NCI-H146 treated with DMSO at 0.1 percent for 48 hours (cell line): ENCODE results near the gene ZC3HAV1.
A peak's percentile ranks its signal among the peaks of the same experiment; 100 is the strongest.
"Not testable (repeated sequence)": the region's sequence is repeated elsewhere in the genome, so short reads cannot be mapped to it uniquely, and the experiment has no call there.

Source experiments
- DNase-seq: peaks from one replicate; lab custom pipeline; 2025; ENCODE audit not compliant: unreplicated experiment; lab: John Stamatoyannopoulos, UW

ZC3HAV1 gene

DNA sequence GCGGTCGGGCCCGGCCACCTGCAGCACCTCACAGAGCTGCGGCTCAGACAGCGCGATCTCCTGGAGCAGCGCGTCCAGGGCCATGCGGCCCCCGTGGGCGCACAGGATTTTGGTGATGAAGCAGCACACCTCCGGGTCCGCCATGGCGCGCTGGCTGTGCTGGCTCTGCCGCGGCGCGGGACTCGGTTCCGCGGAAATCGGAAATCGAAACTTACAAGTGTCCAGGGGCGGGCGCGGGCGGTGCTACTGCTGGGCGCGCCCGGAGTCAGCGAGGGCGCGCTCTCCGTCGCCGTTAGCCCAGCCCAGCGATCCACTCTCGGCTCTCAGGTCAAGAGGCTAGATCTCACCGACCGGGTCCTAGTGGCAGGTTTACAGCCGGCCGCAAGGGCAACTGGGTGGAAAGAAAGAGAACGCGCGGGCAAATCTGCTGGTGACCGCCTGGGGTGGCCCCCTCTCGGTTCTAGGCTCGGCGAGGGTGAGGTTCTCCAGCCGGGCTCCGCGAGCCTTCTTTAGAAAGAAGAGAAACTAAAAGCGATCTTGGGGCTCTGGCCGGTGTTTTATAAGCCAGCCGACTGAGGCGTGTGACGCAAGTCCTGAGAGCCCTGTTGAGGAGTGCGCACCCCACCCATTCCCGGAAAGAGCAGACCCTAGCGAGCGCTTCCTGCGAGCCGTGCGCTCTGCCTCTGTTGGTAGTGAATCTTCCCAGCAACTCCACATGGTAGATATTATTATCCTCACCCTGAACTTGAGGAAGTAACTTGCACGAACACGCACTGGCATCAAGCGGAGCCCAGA is at the start of gene ZC3HAV1:
Gene ZC3HAV1, minus strand, starts transcription at position 533 of the 795 bp plus-strand sequence. Its CDS starts 389 bp downstream, at position 144.
- peak; percentile 56 for DNase-seq

GRCh38 chr7:139153832-139154231 is 44.3 kb upstream of the ZC3HAV1 start:
- no peak for DNase-seq

DNA sequence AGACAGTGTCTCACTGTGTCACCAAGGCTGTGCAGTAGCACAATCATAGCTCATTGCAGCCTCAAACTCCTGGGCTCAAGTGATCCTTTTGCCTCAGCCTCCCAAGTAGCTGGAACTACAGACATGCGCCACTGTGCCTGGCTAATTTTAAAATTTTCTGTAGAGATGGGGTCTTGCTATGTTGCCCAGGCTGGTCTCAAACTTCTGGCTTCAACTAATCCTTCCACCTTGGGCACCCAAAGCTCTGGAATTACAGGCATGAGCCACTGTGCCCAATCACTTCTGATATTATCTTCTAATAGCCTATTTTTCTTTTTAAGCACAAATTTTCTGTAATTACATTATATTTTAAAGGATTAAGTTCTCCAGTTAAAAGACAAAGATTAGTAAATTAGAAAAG is 42.6 kb upstream of the ZC3HAV1 start:
- no peak for DNase-seq

DNA sequence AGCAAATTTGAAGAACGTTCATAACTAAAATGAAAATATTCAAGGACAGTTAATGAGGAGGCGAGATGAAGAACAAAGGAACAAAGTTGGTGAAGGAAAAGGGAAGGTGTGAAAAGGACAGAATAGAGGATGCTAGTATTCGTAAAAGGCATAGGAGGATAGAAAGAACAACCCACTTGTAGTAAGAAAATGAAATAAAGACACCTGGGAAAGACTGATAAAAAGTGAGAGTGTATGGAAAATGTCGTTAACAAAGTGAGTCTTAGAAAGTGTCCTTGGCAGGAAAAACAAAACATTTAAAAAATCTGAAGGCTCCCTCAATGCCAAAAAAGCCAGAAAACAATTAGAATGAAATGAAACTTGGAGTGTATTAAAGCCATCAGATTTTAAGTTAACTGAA is 29.6 kb upstream of the ZC3HAV1 start:
- no peak for DNase-seq

DNA sequence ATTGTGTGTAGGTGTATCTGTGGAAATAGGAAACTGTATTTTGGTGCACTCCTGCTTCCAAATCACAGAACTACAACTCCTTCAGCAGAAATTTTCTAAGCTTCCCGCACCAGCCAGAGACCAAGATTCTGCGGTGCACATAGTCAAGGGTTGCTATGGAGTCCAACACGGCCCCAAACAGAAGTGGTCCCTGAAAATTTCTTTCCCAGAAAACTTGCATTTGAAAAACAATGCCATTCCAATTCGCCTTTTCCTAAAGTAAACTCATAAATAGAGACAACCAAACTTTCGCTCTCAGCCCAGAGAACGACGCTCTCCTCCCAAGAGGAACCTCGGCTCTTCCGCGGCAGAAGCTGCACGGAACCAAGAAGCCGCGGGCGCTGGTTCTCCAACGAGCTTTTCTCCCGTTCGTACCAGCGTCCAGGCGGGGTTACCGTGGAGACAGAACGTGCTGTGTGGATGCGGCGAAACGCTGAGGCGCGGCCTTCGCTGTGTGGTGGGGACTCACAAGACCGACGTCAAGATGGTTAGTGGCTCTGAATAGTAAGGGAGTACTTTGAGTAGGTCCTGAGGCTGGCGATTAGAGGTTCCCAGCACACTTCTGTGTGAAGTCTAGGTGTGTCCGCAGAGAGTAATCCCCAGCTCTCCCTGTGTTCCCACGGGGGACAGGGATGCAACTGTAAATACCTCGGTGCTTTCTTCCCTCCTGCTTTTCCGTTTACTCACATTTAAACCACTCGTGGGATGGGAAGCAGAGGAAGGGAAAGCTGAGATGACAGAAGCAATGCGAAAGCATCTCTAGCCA is 24.0 kb upstream of the ZC3HAV1 start:
- DNase-seq: peak; percentile 81

DNA sequence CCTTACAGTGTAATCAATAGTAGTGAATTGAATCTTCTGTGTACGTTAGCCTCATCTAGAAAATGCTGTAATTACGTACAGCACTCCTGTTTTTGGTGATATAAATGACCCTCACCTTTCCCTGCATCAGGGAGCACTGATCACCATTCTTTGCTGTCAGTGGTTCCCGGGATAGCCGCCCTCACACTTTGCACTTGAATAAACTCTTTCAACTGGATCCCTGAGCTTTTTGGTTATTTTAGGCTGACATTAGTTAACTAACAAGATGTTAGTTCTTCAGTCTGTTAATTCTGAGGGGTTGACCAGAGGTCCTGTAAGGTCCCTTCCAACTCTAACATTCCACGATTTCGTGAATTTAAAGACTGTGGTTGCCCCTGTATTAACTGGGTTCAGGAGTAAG is 23.4 kb upstream of the ZC3HAV1 start:
- DNase-seq: no peak

GRCh38 chr7:139131601-139132041 is 22.1 kb upstream of the ZC3HAV1 start:
- DNase-seq: no peak

DNA sequence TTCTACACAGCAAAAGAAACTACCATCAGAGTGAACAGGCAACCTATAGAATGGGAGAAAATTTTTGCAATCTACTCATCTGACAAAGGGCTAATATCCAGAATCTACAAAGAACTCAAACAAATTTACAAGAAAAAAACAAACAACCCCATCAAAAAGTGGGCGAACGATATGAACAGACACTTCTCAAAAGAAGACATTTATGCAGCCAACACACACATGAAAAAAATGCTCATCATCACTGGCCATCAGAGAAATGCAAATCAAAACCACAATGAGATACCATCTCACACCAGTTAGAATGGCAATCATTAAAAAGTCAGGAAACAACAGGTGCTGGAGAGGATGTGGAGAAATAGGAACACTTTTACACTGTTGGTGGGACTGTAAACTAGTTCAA is 20.3 kb upstream of the ZC3HAV1 start:
- DNase-seq: not testable (repeated sequence)

DNA sequence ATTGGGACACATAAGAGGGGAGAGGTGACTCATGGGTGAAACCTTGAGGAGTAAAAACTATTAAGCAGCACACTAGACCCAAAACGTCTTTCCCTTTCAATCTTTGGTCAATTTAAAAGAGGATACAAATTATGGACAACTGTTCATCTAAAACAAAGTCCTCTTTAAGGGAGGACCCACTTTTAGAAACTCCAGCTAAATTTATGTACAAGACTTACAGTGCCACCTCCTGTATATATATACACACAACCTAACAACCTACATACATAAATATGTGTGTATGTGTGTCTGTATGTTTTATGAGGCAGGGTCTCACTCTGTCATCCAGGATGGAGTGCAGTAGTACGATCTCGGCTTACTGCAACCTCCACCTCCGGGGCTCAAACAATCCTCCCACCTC is 18.1 kb upstream of the ZC3HAV1 start:
- DNase-seq: no peak

GRCh38 chr7:139125657-139126056 is 16.1 kb upstream of the ZC3HAV1 start:
- no peak for DNase-seq

- not testable (repeated sequence) for DNase-seq
Measured at GRCh38 chr7:139124995-139125394, 15.5 kb upstream of the ZC3HAV1 start.

- no peak for DNase-seq
Measured at GRCh38 chr7:139124084-139124914, 14.8 kb upstream of the ZC3HAV1 start.

DNA sequence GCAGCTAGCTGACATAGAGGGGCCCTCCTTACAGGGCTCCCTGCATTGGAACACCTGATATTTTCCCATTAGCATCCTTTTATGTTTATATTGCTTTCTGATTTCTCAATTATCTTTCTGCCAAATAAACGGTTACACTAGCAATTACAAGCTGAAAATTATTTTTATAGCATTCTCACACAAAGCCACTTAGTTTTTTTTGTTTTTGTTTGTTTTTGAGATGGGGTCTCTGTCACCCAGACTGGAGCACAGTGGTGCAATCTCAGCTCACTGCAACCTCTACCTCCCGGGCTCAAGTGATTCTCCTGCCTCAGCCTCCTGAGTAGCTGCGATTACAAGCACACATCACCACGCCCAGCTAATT is 9.9 kb upstream of the ZC3HAV1 start:
- DNase-seq: no peak

DNA sequence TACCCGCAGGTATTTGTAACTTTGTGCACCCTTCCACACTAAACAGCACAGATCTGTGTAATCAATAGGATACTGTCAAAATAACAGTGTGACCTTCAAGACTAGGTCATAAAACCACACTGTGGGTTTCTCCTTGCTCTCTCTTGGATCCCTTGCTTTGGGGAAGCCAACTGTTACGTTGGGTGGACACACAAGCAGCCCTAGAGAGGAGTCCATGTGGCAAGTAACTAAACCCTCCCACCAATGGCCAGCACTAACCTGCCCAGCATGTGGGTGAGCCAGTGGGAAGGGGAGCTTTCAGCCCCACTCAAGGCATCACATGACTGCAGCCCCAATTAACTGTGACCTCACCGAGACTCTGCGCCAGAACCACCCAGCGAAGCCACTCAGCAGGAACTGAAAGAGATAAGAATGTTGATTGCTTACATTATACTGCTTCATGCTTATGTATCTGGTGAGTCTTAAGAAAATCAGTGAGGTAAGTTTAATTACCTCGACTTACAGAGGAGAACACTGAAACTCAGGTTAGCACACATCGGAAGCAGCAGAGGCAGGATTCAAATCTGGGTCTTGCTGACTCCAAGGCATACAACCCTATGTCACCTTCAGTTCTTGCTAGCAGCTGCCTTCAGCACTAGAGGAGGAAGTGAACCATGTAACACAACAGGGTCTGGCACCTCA is 9.4 kb upstream of the ZC3HAV1 start:
- DNase-seq: no peak

DNA sequence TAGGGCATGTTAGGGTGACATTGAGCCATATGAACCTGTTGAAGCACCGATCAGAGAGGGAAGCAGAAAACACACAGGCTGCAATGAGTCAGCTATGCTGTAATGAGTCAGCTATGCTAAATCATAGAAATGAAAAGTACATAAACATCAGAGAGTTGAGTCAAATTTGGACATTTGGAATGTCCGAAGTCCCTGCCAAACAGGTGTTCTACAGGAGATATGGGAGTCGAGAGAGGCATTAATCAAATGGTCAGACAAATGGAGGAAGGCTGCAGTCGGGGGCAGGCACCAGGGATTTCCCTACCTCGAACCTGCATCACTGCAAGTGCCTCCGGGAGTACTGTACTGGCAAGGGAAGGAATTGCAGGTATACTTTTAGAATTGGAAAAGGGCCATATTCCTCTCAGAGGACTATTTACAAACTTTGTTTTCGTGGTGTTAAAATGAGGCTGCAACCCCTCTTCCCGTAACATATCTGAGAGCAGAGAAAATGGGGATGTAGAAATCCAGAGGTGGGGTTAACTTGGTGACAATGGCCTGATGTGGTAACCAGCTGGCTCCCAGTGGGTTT is 8.8 kb upstream of the ZC3HAV1 start:
- no peak for DNase-seq

GRCh38 chr7:139117599-139118233 is 8.2 kb upstream of the ZC3HAV1 start:
- no peak for DNase-seq

- no peak for DNase-seq
Measured at GRCh38 chr7:139116999-139117398, 7.5 kb upstream of the ZC3HAV1 start.

DNA sequence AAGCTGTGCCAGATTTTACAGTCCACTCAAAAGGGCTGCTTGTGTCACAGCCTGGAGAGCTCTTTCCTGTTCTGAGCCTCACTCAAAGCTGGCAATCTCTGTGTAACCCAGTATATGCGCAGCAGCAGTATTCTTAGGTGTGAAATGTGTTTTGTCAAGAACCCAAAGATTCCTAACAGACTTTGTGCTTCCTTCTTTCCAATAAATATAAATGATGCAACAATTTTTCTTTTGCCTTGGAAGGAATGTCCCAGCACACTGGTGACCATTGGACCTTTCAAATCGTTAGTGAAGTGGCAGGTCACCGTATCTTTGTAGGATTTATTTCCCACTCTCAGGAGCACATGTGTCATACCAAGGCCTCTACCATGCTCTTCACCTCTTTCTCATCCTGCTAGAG is 5.6 kb upstream of the ZC3HAV1 start:
- DNase-seq: no peak

- no peak for DNase-seq
Measured at GRCh38 chr7:139114585-139114984, 5.1 kb upstream of the ZC3HAV1 start.

DNA sequence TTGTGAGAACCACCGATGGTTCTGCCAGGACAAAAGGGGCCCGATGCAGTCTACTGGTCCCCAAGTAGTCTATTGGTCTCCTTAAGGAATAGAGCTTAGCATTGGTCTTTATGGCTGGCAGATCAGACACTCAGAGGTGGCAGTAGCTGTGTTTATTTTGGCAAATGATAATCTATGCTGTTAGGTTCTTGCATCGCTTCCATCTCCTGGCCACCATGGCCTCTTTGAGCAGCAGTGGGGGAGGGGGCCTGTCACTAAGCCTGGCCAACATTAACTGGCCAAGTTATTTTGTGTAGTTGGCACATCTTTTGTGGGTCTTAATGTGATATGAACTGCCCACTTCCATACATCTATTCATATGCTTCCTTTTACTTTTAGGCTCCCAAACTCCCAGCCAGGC is 4.5 kb upstream of the ZC3HAV1 start:
- DNase-seq: no peak
